Heart right ventricle (tissue), 16 donors: ENCODE data around the gene PSMD2. TPM values are rescaled to one million over a fixed set of nuclear protein-coding genes. Genes with fewer than 3 reads are reported as not detected.
A peak's percentile ranks its signal among the peaks of the same experiment; 100 is the strongest.

Experiments
- ATAC-seq, 8 donors: fragments of 200-7000 bp; cut with Tn5 transposase; one replicate each; pipeline ENCODE4 v1.9.1; 2020; ENCODE audit warnings: mild to moderate bottlenecking in 8 of 8, moderate library complexity in 8 of 8, moderate number of reproducible peaks in 1 of 8
- DNase-seq, 2 donors: peaks; one replicate each; pipeline ENCODE4 v3.0.0-alpha.2; 2020
- H3K27ac ChIP-seq, 10 donors: fragments of 200-600 bp; sonication (generic) in 2 of 10; one replicate each; pipeline versions ENCODE4 v1.5.0 to v1.8.0; 2020 to 2022; ENCODE audit warnings: mild to moderate bottlenecking in 3 of 10
- H3K27me3 ChIP-seq, 7 donors: fragments of 200-600 bp; one replicate each; pipeline ENCODE4 v1.8.0; 2021 to 2022; ENCODE audit warnings: mild to moderate bottlenecking in 2 of 7
- H3K36me3 ChIP-seq, 9 donors: fragments of 200-600 bp; sonication (generic) in 1 of 9; one replicate each; pipeline versions ENCODE4 v1.5.0 to v1.8.0; 2020 to 2022; ENCODE audit warnings: mild to moderate bottlenecking in 2 of 9
- H3K4me1 ChIP-seq, 9 donors: fragments of 200-600 bp; sonication (generic) in 1 of 9; one replicate each; pipeline versions ENCODE4 v1.5.0 to v1.8.0; 2020 to 2022; ENCODE audit warnings: mild to moderate bottlenecking in 4 of 9
- H3K4me3 ChIP-seq, 10 donors: fragments of 200-600 bp; sonication (generic) in 2 of 10; one replicate each; pipeline versions ENCODE4 v1.5.0 to v1.8.0; 2020 to 2022; ENCODE audit warnings: mild to moderate bottlenecking in 7 of 10, moderate library complexity in 2 of 10
- H3K9me3 ChIP-seq, 11 donors: fragments of 200-600 bp in 10 of 11; sonication (generic) in 2 of 11; one replicate each; pipeline versions ENCODE4 v1.5.0 to v1.8.0; 2013 to 2022; ENCODE audit warnings: mild to moderate bottlenecking in 2 of 11, control low read depth in 1 of 11, moderate library complexity in 1 of 11
- WGBS, 2 donors: extraction: QIAGEN DNeasy Blood & Tissue Kit; methylation state at CpG; one replicate each; pipeline ENCODE4 v1.1.7; 2013; ENCODE audit warnings: inconsistent platforms in 1 of 2; 5-methylcytosine and 5-hydroxymethylcytosine counted together
- intact Hi-C, 10 donors: fragments of 100-400 bp; cut with DNase I; formaldehyde crosslinking; loops; one replicate each; pipeline versions ENCODE4 v1.11.1 to v1.14.2; 2022
- polyA plus RNA-seq, 2 donors: library from polyadenylated mRNA; stranded (reverse); fragments of 200-250 nt; gene quantifications; one replicate each; pipeline ENCODE4 v1.2.3, GENCODE V29; 2013
- total RNA-seq, 10 donors: library from RNA; stranded (reverse); fragmentation: NEBNext Ultra II Directional in 3 of 10; extraction: Animal tissue kit (Norgen Biotek cat#: 25700) in 3 of 10; gene quantifications; one replicate each; pipeline versions ENCODE4 v1.2.1 to v1.2.4, GENCODE V29; 2021 to 2023
- TF ChIP-seq, protein P1 (sequence below), 9 donors: fragments of 200-600 bp; sonication (generic) in 2 of 9; IDR thresholded peaks; one replicate each; pipeline versions ENCODE4 v1.5.0 to v1.8.0; 2021 to 2022; ENCODE audit warnings: antibody characterized with exemption in 9 of 9, mild to moderate bottlenecking in 5 of 9, moderate library complexity in 1 of 9
- donor health status: Arrhythmogenic right ventricular cardiomyopathy.
- donor health status: ischemic (EF 13 %, LVEDD 7.1; RV severe dilation, severe dysfunction).
- donor health status: healthy with polysubstance abuse.
- donor health status: DM: no; HTN: yes; CAD: no.
- donor health status: DM: no; HTN: no; CAD: no.
- donor health status: ischemic (EF 25% LVEDD 6.9; RV normal size, moderate dysfunction).
- donor health status: ischemic (EF 25% LVEDD 5.7; RV mildly dilated, moderate dysfunction).
- donor health status: healthy.
- donor health status: DM: yes; HTN: yes; CAD: no.
- donor health status: Ischemic cardiomyopathy.
- donor health status: ischemic (EF 35%, LVEDD 5.7; RV mildly dilated, moderate dysfunction).
- donor health status: nonischemic (EF 11% LVEDD 7.7; RV severe dilation, severe dysfunction).
- donor health status: DM: yes; HTN: yes; CAD: no.
- donor health status: PGD.
- donor health status: ischemic (EF 29% LVEDD 5.4; RV normal size, mild dysfunction).
- donor health status: nonischemic (EF 23%, LVEDD 6.1; RV moderate dilation, normal function).

PSMD2 gene
- total and polyA plus RNA-seq, 12 donors: 49.0 to 288 (median 231) TPM

DNA sequence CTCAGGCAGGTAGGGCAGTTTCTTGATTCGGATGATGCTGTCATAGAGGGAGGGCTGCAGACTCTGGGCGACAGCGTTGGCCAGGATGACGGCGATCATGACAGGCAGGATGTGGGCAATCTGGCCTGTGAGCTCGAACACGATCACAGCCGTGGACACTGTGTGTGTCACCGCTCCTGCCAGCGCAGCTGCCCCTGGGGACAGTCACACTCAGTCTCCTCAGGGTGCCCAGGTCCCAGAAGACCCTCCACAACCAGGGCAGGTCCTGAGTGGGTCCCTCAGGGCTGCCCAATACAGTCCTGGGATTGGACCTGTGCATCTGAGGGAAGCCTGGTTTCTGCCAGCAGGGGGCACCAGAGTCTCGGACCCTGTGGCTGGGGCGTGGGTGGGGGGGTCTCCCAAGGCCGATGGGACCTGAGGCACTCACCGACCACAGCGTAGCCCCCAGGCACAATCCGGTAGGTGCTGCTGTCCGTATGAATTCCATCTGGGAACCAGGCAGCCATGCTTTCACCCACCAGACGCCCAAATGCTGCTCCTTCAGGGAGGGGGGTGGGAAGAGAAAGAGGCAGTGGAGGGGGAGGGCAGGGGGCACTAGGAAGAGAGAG lies 55.2 kb downstream of the PSMD2 start:
- TF ChIP-seq, protein P1, sequence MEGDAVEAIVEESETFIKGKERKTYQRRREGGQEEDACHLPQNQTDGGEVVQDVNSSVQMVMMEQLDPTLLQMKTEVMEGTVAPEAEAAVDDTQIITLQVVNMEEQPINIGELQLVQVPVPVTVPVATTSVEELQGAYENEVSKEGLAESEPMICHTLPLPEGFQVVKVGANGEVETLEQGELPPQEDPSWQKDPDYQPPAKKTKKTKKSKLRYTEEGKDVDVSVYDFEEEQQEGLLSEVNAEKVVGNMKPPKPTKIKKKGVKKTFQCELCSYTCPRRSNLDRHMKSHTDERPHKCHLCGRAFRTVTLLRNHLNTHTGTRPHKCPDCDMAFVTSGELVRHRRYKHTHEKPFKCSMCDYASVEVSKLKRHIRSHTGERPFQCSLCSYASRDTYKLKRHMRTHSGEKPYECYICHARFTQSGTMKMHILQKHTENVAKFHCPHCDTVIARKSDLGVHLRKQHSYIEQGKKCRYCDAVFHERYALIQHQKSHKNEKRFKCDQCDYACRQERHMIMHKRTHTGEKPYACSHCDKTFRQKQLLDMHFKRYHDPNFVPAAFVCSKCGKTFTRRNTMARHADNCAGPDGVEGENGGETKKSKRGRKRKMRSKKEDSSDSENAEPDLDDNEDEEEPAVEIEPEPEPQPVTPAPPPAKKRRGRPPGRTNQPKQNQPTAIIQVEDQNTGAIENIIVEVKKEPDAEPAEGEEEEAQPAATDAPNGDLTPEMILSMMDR (IDR thresholded peaks at IDR 0.05): peak; percentile 65 to 73 (median 68)
- WGBS, 2 donors: 55 to 57% methylated on average over 18 of the region's 18 CpGs
- Histone ChIP-seq H3K4me1 (peaks cover 0 to 5% (median 0%) of the 10 kb centered on the region in 9 donors), H3K36me3 (peaks cover 0 to 39% (median 0%) of the 10 kb centered on the region in 9 donors), H3K27me3 (no peaks in the 10 kb centered on the region), H3K4me3 (no peak overlapping the region), H3K27ac (no peak overlapping the region), H3K9me3 (no peaks in the 10 kb centered on the region)
- peak in 1 of 2 donors; percentile 61 for DNase-seq
- peak; percentile 29 to 63 (median 50) for ATAC-seq
- intact Hi-C loops: loop anchor here in 1 of 10 donors (10.0 kb wide), 1 partner anchor 49 kb away; no protein-coding TSS in a partner anchor

DNA sequence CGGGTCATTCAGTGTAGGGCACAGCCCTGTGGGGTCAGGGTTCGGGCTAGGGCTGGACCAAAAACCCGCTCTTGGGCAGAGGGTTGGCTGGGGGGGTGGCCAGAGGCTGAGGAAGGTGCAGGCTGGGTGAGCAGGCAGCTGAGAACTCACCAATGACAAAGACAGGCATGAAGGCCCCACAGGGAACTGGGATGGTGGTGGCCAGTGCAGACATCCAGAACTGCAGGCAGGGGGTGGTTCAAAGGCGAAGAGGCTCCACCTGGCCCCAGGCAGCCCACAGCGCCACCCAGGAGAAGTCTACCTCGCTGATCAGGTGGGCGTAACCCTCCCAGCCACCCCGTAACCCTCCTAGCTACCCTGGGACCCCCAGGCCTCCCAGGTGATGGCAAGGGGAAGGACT lies 55.7 kb downstream of the PSMD2 start:
- Histone ChIP-seq H3K9me3 (no peaks in the 10 kb centered on the region), H3K27ac (no peak overlapping the region), H3K4me3 (no peak overlapping the region), H3K27me3 (no peaks in the 10 kb centered on the region), H3K36me3 (peaks cover 0 to 39% (median 0%) of the 10 kb centered on the region in 9 donors), H3K4me1 (peaks cover 0 to 5% (median 0%) of the 10 kb centered on the region in 9 donors)
- no peak for DNase-seq
- 83 to 87% methylated on average over 8 of the region's 8 CpGs for WGBS, 2 donors
- TF ChIP-seq, protein P1 (IDR thresholded peaks at IDR 0.05): no peak
- peak in 1 of 8 donors; percentile 11 for ATAC-seq
- intact Hi-C loops: loop anchor here in 1 of 10 donors (10.0 kb wide), 1 partner anchor 50 kb away; no protein-coding TSS in a partner anchor

DNA sequence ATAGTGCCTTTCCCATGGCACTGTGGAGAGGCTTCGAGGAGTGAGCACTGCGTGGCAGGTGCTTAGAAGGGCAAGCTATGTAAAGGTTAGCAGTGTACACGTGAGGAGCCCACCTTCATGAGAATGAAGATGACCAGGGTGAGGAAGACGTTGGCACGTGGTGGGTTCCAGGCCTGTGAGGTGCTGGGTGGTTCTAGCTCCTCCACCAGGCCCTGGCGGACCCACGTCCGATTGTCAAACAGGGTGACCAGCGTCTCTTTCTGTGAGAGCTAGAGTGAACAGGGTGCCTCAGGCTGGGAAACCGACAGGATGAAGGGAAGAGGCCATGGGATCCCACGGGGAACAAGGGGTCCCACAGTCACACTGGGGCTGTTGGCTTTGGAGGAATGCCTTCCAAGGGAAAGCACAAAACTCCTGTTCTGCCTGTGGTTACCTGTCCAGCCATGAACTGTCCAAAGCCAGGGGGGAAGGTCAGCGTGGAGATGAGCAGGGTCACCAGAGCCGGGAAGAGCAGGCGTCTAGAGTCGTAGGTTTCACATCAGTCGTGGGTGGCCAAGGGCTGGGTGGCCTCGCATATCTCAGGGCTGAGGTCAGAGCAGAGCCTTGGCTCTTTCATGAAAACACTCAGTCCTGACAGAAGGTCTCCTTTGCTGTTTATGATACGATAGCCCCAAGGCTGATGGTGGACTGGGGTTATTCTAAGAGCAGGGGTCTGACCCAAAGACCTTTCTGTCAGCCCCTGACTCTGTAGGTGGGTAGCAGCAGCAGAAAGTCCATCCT lies 56.4 kb downstream of the PSMD2 start:
- peaks cover 0 to 5% (median 3%) of the 10 kb centered on the region in 9 donors for H3K4me1 ChIP-seq
- 80 to 86% methylated on average over 18 of the region's 18 CpGs for WGBS, 2 donors
- DNase-seq (no peak), ATAC-seq (no peak)
- no peaks in the 10 kb centered on the region for H3K27me3 ChIP-seq
- no peak overlapping the region for H3K27ac ChIP-seq
- peaks cover 0 to 39% (median 0%) of the 10 kb centered on the region in 9 donors for H3K36me3 ChIP-seq
- TF ChIP-seq, protein P1 (IDR thresholded peaks at IDR 0.05): no peak
- intact Hi-C loops: loop anchor here in 1 of 10 donors (10.0 kb wide), 1 partner anchor 51 kb away; no protein-coding TSS in a partner anchor
- H3K4me3 ChIP-seq: no peak overlapping the region
- H3K9me3 ChIP-seq: no peaks in the 10 kb centered on the region
